ENCODE results near the gene EEF2.

EEF2 gene

GRCh38 chr19:3986260-3987041 lies 1.2 kb upstream of the EEF2 start:
- Mint-ChIP-seq H3K27me3 (ENCODE audit: low read depth, poor library complexity) (peaks cover 27% of the 10 kb centered on the region), H3K4me1 (peaks cover 48% of the 10 kb centered on the region), H3K36me3 (ENCODE audit: low read depth) (peaks cover 28% of the 10 kb centered on the region), H3K27ac (no peak overlapping the region), H3K9me3 (peaks cover 6% of the 10 kb centered on the region), H3K4me3 (peak overlapping the region; percentile 99)
- DNase-seq = peak; percentile 40
- TF ChIP-seq, protein P1, sequence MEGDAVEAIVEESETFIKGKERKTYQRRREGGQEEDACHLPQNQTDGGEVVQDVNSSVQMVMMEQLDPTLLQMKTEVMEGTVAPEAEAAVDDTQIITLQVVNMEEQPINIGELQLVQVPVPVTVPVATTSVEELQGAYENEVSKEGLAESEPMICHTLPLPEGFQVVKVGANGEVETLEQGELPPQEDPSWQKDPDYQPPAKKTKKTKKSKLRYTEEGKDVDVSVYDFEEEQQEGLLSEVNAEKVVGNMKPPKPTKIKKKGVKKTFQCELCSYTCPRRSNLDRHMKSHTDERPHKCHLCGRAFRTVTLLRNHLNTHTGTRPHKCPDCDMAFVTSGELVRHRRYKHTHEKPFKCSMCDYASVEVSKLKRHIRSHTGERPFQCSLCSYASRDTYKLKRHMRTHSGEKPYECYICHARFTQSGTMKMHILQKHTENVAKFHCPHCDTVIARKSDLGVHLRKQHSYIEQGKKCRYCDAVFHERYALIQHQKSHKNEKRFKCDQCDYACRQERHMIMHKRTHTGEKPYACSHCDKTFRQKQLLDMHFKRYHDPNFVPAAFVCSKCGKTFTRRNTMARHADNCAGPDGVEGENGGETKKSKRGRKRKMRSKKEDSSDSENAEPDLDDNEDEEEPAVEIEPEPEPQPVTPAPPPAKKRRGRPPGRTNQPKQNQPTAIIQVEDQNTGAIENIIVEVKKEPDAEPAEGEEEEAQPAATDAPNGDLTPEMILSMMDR (IDR thresholded peaks at IDR 0.05) = peak; percentile 39

GRCh38 chr19:3985643-3986259 lies 488 bp upstream of the EEF2 start:
- TF ChIP-seq, protein P1 (IDR thresholded peaks at IDR 0.05) = no peak
- Mint-ChIP-seq H3K9me3 (peaks cover 2% of the 10 kb centered on the region), H3K4me1 (peaks cover 48% of the 10 kb centered on the region), H3K4me3 (peak overlapping the region; percentile 99), H3K36me3 (ENCODE audit: low read depth) (peaks cover 33% of the 10 kb centered on the region), H3K27ac (peak overlapping the region; percentile 100), H3K27me3 (ENCODE audit: low read depth, poor library complexity) (peaks cover 27% of the 10 kb centered on the region)
- DNase-seq = peak; percentile 5

DNA sequence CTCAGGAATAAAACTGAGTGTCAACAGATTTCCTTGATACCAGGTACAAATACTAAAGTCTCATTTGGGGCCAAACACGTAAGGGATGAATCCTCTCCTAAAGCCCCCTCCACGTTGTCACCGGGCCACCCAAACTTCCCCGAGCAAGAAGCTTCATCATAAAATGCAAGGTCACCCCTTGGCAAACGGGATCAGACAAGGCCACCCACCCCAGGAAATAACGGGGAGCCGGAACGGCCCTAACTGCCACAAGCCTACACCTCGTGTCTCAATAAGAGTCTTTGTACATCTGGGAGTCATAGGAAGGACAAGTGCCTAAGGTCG lies 717 bp downstream of the EEF2 start:
- Mint-ChIP-seq H3K27me3 (ENCODE audit: low read depth, poor library complexity) (peaks cover 24% of the 10 kb centered on the region), H3K4me3 (peak overlapping the region; percentile 99), H3K27ac (peak overlapping the region; percentile 100), H3K4me1 (peaks cover 42% of the 10 kb centered on the region), H3K36me3 (ENCODE audit: low read depth) (peaks cover 38% of the 10 kb centered on the region), H3K9me3 (no peaks in the 10 kb centered on the region)
- TF ChIP-seq, protein P1 (IDR thresholded peaks at IDR 0.05) = no peak
- no peak for DNase-seq

DNA sequence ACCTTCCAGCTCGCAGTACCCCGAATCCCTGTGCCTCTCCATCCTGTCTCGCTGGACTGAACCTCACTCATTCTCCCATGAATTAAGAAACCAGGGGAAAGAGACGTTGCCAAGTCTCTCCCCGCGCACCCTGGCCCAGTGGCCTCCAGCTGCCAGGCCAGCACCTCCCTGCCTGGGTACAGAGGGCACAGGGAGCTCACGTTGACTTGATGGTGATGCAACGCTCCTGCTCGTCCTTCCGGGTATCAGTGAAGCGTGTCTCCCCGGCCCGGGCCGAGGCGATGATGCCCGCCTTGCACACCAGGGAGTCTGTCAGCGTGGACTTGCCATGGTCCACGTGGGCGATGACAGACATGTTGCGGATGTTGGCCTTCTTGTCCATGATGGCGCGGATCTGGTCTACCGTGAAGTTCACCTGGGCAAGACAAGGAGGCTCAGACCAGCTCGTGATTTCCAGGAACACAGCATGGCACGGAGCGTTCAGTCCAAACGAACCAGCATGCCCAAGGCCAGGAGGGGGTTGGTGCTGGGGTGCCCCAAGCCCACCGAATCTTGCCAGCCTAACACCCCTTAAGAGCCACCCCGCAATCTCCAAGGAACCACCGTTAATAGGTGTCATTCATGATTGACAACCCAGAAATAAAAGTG lies 1.2 kb downstream of the EEF2 start:
- peaks cover 42% of the 10 kb centered on the region for H3K4me1 Mint-ChIP-seq
- TF ChIP-seq, protein P1 (IDR thresholded peaks at IDR 0.05) = no peak
- H3K27me3 Mint-ChIP-seq (ENCODE audit: low read depth, poor library complexity) = peaks cover 24% of the 10 kb centered on the region
- H3K27ac Mint-ChIP-seq = peak overlapping the region; percentile 100
- peaks cover 43% of the 10 kb centered on the region for H3K36me3 Mint-ChIP-seq (ENCODE audit: low read depth)
- H3K9me3 Mint-ChIP-seq = no peaks in the 10 kb centered on the region
- peak; percentile 10 for DNase-seq
- peak overlapping the region; percentile 99 for H3K4me3 Mint-ChIP-seq

DNA sequence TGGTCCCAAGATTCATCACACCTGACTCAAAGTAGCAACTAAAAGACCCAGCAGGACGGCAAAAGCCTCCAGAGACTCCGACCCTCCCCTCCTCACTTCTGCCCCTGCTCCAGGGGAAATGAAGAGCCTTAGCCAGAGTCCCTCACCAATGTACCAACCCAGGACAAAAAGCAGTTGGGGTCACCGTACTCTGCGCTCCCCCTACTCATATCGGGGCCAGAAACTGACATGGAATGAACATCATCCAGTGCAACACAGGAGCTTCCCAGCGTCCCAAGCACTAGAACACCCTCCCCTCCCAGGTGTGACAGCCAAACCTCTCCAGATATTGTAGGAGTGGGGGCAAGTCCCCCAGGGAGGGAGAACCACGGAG lies 1.7 kb downstream of the EEF2 start:
- Mint-ChIP-seq H3K27ac (peak overlapping the region; percentile 72), H3K4me1 (peaks cover 42% of the 10 kb centered on the region)

More for the DNA sequence above, 1.7 kb downstream of the EEF2 start:
- peaks cover 46% of the 10 kb centered on the region for H3K36me3 Mint-ChIP-seq (ENCODE audit: low read depth)
- peak overlapping the region; percentile 99 for H3K4me3 Mint-ChIP-seq
- H3K9me3 Mint-ChIP-seq = no peaks in the 10 kb centered on the region
- no peak for DNase-seq
- peaks cover 24% of the 10 kb centered on the region for H3K27me3 Mint-ChIP-seq (ENCODE audit: low read depth, poor library complexity)
- TF ChIP-seq, protein P1 (IDR thresholded peaks at IDR 0.05) = no peak
